Superior temporal gyrus (tissue), 1 donor: ENCODE measurements around the gene FGF18.

Source experiments
- DNase-seq: peaks from one replicate; pipeline ENCODE4 v3.0.0-alpha.2; 2016; ENCODE audit errors: extremely low spot score

Gene FGF18

DNA sequence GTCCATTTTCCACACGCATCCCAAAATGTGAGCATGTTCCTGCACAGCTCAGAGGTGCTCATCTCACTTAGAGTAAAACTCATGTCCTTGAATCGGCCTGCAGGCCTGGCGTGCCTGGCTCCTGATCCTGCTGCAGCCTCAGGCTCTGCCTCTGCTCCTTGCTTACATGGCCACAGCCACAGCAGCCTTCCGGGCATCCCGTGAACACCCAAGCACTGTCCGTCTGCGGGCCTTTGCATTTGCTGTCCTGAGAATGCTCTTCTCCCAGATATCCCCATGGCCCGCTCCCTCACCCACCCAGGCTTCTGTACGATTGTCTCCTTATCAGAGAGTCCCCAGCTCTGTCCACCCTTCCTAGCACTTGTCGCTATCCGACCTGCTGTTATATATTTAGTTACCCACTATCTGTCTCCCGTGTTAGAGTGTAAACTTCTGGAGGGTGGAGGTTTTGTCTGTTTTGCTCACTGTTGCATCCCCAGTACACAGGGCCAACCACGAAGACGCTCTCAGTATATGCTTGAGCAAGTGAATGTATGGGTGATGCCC, 21.9 kb downstream of the FGF18 start:
- DNase-seq = no peak

DNA sequence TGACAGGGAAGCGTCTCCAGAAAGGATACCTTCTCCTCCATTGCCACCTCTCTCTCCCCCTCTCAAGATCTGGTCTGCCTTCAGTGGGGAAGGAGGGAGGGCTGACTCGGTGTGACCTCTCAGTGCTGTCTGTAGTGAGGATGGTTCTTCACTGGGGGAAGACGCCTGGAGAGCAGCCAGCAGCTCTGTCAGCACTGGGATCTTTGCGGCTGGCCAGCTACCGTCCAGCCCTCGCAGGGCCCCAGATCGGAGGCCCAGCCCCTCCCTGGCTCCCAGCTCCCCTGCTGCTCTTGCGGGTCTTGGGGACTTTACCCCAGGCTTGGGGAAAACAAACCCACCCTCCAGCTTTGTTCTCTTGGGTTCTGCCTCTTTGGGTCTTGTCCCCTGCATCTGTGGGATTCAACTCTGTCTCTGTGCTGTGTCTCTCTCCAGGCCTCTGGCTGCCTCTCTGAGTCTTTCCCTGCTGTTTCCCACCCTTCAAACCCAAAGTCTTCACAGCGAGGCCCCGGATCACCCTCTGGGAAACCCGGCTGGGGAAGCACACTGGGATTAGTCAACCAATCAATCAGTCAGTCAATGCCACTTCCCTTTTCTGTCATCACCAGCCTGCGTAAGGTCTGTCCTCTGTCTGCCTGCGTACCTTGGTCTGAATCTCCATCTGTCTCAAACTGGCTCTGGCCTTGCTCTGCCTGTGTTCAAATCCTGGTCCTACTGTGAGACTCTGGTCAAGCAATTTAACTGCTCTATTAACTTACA, 23.0 kb downstream of the FGF18 start:
- DNase-seq = no peak

DNA sequence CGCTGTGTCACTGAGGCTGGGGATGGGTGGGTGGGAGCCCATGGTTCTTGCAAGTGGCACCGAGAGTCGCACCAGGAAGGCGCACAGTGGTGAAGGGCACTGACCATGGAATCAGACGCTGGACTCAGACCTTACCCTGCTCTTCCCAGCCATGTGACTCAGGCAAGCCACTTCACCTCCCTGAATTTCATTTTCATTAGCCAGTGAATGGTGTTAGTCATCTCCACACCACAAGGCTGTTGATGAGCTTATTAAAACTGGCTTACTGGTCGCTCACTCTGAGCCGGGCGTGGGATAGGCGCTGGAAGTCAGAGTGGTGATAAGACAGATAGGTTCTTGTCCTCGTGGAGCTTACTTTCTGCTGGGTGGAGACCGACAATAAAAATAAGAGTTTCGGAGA, 25.1 kb downstream of the FGF18 start:
- no peak for DNase-seq

DNA sequence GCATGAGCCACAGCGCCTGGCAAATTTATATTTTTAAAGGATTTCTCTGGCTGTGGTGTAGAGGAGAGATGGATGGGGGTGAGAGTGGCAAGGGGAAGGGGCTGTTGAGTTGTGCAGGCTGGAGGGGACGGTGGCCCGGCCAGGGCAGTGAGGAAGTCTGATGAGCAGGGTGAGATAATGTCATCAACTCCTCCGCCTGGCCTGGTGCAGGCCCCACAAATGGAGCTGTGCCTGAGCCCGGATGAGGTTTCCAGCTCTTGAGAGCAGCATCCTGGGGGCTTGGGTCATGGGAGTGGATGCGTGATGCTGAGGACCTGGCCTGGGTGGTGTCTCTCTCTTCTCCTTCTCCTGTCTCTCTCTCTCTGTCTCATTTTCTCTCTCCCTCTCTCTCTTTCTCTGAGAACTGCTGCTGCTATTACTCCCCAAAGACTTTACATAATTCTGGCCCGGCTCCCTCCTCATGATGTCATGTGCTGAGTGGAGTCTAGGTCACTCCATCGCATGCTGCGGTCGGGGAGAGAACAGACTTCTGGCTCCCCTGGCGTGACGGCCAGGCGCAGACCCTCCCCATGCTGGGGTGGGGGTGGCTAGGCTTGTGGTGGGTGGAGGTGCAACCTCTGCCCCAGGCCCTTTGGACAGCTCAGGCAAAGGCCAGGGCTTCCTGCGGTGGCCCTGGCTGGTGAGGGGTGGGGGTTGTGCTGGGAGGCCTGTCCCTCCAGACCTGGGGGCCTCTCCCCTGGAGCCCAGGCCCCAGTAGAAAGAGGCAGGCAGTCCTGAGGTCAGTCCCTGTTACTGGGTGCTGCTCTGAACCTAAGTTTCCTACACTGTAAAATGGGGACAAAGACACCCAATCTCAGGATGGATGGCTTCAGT, 26.4 kb downstream of the FGF18 start:
- DNase-seq = peak; percentile 47

DNA sequence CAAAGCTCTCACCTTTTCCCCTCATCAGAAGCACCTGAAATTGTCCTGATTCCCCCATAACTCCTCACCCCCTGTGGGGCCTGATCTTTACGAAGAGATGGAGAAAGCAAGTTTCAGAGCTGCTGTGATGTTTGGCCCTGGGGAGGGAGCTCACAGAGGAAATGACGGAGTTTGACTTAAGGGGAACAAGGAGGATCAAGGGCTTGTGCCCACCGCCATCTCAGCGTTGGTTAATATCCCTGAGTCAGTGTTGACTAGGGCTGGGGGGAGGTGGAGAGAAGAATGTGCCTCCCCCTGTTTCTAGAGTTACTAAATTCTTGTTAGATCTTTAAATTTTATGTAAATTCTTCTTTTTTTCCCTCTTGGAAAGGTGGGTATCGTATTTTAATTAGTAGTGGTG, 27.8 kb downstream of the FGF18 start:
- no peak for DNase-seq

DNA sequence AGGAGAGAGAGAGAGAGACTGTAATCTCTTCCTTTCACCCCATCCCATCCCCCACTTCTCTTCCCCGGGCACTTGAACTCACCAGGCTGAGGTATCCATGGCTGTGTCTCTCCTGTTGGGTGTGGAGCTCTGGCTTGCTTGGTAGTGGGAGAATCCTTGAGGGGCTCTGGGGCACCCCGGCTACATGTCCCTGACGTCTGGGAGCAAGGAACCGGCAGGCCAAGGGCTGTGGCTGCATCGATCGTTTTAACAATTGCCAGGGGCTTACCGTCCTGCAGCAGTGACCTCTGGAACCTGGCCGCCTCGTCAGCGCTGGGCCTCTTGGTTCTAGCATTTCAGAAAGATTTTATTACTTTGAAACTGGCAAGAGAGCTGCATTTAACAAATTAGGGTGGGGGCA, 30.0 kb downstream of the FGF18 start:
- no peak for DNase-seq

DNA sequence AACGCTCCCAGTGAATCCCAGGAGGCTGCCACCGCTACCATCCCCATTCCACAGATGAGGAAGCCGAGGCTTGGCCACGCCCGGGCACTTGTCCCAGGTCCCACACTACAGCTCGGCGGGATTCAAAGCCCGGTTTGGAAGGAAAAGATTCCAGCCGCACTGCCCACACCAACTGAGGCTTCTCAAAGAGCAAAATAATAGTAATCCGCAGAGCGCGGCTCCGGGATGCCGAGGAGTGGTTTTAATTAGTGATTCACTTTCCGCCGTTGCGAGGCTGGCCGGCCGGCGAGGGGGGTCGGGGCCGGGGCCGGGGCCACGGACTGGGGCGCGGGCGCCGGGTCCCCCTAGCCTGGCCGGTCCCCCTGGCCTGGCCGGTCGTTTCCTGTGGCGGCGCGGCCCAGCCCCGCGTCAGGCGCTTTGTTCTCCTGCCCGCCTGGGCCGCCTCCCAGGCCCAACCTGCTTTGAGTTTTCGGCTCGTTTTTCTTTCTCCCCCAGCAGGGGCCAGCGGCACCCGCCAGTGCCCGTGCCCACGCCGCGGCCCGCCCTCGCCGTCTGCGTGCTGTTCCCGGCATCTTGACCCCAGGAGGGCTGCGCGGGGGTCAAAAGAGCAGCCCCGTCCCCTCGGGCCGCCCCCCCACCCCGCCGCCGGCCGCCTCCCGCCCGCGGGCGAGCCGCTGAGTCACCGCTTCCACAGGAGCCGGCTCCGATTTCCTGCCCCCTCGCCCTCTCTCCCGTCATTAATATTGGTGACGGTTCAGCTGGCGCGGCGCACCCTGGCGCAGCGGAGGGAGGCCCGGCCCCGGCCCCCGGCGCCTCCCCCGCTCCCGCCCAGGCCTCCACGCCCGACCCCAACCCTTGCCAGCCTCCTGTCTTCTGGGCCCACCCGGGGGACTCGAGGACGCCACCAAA, 31.2 kb downstream of the FGF18 start:
- no peak for DNase-seq

DNA sequence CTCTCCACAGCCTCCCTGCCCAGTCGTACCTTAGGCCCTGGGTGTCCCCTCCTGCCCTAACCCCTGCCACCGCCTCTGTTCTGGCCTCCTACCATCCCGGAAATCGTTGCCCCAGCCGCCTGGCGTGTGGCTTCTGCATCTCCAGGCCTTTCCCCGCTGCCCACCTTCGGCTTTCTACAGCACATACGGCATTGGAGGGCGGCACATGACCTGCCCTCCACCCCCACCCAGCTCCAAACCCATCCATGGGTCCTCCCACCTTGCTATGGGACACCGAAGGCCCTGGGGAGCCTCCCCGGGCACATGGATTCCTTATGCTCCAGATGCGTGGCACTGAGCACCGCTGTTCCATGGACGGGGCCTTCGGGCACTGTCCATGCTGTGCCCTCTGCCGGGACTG, 32.0 kb downstream of the FGF18 start:
- no peak for DNase-seq

DNA sequence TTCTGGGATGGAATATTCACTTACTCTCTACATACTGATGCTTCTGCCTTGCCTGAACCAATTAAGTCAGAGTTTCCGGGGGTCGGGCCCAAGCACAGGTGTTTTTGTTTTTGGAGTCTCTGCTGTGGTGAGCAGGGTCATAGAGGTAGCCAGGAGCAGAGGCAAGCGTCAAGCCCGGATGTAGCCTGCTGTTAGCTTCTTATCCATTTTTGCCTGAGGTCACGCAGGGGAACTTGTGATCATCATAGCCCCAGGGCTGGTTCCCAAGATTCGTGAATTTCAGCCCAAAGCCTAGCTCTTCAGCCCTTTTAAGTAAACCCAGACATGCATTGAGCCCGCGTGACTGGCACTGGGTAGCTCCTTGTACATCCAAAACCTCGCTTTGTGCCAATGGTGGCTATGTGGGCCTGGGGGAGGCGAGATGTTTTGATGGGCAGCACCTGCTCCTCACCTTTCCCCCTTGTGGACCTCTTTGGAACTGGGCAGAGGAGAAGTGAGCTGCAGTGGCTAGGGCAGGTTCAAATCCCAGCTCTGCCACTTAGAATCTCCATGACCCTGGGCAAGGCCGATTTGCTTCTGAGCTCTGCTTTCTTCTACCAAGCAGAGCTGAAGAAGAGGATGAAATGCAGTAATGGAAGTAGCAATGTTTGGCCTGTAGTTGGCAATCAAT, 33.7 kb downstream of the FGF18 start:
- no peak for DNase-seq

DNA sequence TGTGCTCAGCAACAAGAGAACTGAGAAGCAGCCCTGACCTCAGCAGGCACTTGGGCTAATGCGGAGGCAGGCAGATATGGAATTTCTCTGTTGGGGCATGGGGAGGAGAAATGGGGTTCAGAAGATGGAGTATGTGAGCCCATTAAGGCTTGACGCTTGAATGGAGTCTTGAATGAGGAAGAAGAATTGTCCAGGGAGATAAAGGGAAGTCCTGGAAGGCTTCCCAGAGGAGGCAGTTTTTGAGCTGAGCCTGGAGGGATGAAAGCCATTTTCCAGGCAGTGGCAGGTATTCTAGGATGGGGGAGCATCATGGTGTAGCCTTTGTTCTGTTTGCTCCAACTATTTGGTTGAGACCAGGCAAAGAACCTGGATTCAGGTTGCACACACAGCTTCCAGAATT, 34.5 kb downstream of the FGF18 start:
- no peak for DNase-seq

DNA sequence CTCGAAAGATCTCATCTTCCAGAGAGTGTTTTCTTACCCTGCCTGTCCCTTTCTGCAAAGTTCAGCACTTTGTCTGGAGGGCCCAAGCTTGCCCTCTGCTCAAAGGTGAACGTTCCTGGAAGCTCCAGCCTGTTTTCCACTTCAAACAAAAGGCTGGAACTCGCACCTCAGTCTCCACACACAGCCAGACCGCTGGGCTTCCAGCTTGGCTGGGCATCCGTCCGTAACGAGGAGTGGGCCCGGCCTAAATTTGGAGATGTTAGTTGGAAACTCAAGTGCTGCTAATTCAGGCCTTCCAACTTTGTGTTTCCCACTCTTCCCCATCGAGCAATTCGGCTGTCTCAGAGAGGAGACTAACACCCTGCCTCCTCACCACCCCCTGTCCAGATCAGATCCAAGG, 35.1 kb downstream of the FGF18 start:
- no peak for DNase-seq

DNA sequence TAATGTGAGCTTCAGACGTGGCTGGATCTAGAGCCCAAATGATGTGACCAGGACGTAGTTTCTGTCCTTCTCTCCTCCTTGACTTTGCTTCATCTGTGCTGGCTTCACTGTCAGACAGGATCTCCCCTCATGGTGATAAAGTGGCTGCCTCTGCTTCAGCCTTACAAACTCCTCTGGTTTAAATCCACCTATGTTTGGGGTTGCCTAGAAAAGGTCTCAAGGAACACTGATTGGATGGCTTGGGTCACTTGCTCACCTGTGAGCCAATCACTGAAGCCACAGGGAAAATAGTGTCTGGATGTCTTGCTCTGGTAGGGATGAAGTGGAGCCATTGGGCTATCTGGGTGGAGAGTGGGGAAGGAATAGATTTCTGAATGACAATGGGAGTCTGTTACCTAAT, 36.1 kb downstream of the FGF18 start:
- no peak for DNase-seq

DNA sequence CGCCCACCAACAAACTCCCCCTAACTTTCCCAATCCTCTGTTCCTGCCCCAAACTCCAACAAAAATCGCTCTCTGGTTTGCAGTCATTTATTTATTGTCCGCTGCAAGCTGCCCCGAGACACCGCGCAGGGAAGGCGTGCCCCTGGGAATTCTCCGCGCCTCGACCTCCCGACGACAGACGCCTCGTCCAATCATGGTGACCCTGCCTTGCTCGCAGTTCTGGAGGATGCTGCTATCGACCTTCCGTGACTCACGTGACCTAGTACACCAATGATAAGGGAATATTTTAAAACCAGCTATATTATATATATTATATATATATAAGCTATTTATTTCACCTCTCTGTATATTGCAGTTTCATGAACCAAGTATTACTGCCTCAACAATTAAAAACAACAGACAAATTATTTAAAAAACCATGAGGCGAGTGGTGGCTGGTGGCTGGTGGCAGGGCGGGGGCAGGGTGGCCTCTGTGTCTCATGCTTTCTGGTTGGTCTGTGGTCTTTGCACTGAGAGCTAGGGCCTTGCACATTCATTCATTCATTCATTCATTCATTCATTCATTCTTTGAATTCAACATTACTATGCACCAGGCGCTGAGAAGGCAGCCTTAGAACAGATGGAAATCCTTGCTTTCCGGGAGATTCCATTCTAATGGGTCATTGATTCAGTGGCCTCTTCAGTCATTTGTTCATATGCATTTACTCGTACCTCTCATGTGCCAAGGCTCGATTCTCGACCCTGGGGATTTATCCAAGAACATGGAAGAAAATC, 37.9 kb downstream of the FGF18 start:
- DNase-seq = no peak

DNA sequence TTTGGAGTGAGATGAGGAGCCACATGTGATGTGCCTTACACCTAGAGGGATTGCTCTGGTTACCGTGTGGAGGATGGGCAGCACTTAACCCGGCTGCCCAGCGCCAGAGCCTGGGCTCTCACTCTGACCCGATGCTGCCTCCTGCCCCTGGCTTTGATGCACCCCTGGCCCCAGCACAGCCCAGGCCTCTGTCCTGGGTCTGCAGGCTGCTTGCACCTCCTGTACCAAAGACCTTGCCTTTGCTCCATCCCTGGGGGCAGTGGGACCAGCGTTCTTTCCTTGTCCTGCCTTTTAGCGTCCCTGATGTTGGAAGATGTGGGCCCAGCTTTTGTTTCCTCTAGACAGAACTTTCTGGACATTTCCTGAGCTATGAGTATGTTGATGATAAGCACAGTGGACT, 40.4 kb downstream of the FGF18 start:
- no peak for DNase-seq

DNA sequence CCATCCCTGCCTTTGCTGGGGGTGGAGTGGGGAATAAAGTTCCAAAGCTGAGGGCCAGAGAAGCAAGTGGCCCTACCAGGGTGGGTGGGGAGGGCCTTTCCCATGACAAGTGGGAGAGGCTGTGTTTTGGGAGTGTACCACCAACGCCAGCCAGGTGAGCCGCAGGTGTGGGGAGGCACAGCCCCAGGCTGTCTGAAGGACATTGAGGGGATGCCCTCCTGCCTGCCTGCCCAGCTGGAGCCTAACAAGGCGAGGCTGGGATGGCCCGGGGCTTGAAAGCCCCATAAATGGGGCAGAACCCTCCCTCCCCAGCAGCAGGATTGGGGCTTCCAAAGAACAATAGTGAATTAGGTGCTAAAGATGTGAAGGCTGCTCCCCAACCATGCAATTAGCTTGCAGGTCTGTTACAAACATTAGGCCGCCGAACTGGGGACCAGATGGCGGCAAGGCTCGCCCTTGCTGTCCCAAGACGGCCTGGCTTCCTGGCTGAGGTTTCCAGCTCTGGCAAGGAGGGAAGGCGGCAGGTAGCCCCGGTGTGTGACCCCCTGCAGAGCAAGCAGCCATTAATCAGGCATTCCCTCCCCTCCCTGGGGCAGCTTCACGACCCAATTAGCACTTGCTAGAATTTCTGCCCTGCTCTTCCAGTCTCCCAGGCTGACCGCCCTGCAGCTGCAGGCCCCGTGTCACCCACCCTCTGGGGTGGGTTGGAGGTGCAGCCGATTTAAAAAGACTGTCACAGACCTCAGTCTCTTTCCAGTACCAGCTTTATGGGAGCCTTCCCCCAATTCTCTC, 42.9 kb downstream of the FGF18 start:
- DNase-seq = no peak

DNA sequence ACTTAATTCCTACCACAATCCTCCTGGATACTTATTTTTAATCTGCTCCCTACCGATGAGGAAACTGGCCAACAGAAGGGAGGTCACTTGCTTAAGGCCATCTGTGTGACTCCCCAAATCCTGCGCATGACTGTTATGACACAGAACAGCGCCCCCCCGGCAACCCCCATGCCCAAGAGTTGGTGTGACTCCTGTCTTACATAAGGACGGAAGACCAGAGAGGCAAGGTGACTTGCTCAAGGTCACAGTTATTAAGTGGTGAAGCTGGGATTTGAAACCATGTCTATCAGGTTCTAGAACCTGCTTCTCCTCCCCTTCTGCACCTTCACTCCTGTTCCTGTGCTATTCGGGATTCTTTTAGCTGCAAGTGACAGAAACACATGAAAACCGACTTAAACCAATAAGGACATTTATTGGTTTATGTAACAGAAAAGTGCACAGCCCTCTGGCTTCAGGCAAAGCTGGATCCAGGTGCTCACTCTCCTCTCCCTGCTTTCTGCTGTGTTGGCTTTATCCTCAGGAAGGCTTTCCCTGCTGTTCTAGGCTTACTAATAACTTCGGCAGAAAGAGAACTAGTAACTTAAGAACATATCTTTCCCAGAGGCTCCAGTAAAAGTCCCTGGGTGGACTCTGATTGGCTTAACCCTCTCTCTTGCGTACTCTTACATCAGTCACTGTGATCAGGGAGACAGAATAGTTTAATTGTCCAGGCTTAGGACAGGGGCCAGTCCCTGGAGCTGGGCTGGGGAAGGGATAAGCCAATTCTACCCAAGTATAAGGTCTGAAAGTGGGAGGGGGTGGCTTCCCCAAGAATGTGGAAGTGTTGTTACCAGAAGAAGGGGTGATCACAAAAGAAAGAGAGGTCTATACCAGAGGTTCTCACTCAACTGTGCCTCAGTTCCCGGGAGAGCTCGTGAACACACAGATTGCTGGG, 43.7 kb downstream of the FGF18 start:
- DNase-seq = no peak

DNA sequence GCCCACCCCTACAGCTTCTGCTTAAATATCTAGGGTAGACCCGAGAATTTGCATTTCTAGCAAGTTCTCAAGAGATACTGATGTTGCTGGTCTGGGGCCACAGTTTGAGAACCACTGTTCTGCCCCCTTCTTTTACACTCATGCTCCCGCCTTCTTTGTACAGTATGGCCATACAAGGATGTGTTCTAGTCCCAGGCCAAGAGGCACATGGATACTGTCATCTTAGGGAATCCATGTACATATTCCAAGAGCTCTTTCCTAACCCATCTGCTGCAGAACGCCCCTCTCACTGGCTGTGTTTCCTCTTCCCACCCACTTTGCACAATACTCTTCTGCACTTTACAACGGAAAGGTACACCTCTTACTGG, 44.4 kb downstream of the FGF18 start:
- DNase-seq = no peak

DNA sequence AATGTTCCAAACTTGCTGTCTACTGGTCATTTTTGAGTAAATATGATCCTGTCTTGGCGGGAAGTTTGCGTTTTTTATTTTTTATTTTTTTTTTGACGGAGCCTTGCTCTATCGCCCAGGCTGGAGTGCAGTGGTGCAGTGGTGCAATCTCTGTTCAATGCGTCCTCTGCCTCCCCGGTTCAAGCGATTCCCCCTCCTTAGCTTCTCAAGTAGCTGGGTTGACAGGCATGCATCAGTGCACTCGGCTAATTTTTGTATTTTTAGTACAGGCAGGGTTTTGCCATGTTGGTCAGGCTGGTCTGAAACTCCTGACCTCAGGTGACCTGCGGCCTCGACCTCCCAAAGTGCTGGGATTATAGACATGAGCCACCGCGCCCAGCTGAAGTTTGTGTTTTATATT, 45.4 kb downstream of the FGF18 start:
- no peak for DNase-seq

DNA sequence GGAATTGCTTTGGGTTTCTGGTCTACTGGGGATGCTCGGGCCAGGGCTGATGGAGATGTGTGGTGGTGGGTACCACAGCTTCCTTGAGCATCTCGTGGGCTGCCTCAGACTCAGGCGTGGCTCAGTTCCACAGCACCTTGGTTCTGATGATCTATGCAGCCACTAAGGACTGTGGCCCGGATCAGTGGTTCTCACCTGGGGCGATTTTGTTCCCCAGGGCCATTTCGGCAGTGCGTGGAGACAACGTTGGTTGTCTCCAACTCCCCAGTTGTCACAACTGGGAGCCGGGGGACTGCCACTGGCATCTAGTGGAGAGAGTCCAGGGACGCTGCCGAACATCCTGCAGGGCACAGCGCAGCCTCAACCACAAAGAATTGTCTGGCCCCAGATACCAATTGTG, 47.7 kb downstream of the FGF18 start:
- DNase-seq = no peak
